GM19240 (cell line): ENCODE data around the gene TIGAR.

Source experiments
- DNase-seq: peaks from one replicate; pipeline ENCODE4 v3.0.0; 2011; ENCODE audit warnings: low spot score; ENCODE audit not compliant: insufficient read length

TIGAR gene

GRCh38 chr12:4320853-4321701 lies at the start of gene TIGAR:
Gene TIGAR (plus strand): TSS chr12:4321213. CDS start chr12:4321272, 59 bp downstream.
- peak; percentile 95 for DNase-seq

DNA sequence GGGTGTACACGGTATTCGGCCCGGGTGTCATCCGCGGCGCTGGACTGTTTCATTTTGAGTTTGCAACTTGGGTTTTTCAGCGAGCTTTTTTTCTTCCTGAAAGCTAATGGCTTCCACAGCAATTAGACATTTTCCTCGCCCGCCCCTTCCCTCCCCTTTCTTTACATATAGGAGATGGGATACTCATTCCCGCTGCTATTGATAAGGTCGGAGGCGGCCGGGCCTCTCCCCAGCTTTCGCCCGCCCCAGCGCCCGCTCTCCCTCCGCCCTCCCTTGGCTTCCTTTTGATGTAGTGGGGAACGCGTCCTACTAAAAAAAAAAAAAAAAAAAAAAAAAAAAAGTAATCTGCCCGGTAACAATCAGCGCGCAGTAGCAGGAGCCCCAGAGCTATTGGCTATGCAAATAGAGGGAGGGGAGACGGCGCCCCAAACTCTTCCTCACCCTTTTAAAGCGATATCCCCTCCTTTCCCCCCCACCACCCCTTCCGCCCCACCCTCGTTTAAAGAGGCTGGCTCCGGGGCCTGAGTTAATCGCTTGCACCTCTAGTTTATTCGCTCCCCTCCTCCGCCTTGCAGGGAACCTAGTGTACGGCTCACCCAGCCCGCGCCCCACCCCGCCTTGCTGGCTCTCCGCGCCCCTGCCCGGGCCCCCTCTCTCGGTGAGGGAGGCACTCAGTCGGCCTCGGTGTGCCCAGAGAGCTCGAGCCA lies 49.1 kb upstream of the TIGAR start:
- peak; percentile 50 for DNase-seq

DNA sequence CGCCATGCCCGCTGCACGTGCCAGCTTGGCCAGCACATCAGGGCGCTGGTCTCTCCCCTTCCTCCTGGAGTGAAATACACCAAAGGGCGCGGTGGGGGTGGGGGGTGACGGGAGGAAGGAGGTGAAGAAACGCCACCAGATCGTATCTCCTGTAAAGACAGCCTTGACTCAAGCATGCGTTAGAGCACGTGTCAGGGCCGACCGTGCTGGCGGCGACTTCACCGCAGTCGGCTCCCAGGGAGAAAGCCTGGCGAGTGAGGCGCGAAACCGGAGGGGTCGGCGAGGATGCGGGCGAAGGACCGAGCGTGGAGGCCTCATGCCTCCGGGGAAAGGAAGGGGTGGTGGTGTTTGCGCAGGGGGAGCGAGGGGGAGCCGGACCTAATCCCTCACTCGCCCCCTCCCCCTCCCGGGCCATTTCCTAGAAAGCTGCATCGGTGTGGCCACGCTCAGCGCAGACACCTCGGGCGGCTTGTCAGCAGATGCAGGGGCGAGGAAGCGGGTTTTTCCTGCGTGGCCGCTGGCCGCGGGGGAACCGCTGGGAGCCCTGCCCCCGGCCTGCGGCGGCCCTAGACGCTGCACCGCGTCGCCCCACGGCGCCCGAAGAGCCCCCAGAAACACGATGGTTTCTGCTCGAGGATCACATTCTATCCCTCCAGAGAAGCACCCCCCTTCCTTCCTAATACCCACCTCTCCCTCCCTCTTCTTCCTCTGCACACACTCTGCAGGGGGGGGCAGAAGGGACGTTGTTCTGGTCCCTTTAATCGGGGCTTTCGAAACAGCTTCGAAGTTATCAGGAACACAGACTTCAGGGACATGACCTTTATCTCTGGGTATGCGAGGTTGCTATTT lies 48.4 kb upstream of the TIGAR start:
- DNase-seq, result no peak

DNA sequence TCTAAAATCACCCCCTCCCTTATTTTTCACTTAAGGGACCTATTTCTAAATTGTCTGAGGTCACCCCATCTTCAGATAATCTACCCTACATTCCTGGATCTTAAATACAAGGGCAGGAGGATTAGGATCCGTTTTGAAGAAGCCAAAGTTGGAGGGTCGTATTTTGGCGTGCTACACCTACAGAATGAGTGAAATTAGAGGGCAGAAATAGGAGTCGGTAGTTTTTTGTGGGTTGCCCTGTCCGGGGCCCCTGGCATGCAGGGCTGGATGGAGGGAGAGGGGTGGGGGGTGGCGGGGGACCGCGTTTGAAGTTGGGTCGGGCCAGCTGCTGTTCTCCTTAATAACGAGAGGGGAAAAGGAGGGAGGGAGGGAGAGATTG lies 47.8 kb upstream of the TIGAR start:
- no peak for DNase-seq

DNA sequence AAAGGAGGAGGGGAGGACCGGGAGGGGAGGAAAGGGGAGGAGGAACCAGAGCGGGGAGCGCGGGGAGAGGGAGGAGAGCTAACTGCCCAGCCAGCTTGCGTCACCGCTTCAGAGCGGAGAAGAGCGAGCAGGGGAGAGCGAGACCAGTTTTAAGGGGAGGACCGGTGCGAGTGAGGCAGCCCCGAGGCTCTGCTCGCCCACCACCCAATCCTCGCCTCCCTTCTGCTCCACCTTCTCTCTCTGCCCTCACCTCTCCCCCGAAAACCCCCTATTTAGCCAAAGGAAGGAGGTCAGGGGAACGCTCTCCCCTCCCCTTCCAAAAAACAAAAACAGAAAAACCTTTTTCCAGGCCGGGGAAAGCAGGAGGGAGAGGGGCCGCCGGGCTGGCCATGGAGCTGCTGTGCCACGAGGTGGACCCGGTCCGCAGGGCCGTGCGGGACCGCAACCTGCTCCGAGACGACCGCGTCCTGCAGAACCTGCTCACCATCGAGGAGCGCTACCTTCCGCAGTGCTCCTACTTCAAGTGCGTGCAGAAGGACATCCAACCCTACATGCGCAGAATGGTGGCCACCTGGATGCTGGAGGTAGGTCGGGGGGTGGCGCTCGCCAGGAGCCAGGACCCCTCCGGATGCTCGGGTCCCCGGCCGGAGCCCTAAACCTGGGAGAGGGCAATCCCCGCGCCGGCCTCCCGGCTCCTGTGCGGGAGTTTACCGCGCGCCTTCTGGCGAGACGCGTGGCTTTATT lies 47.2 kb upstream of the TIGAR start, which contains the start of gene CCND2:
TSS of gene CCND2 (plus strand) at position 111 of the 744 bp plus-strand sequence. CDS start at position 390, 279 bp downstream.
- DNase-seq, result peak; percentile 34

- DNase-seq, result no peak
Measured at GRCh38 chr12:4274396-4275015, 46.5 kb upstream of the TIGAR start.

GRCh38 chr12:4275016-4275869 lies 45.8 kb upstream of the TIGAR start:
- no peak for DNase-seq

GRCh38 chr12:4275870-4276301 lies 45.1 kb upstream of the TIGAR start:
- no peak for DNase-seq

DNA sequence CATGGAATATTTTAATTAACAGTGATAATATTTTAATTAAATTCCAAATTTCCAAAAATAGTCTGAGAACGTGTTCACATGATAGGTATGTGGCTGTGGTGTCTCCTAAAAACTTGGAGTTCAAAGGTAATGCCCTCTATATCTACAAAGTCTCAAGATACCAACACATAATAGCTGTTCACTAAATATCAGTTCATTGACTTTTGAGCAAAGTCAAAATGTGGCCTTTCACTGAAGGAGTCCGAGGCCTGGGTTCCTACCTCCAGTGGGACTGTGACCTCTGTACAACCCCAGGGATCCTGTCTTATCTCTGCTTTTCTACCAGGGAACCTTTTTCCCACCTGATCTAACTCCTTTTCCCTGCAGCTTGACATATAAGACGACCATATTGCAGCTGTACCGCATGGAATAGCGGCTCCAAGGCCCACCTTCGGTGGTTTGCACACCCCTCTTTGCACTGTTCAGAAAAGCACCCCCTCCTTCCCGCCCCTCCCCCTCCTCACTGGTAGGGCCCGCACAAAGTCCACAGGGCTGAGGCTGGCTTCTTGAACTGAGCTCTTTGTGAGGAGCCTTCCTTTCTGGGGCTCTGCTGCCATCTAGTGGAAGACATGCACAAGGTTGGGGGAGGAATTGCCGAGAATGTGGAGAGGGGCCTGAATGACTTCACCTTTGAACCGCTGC lies 44.3 kb upstream of the TIGAR start:
- DNase-seq, result peak; percentile 75

DNA sequence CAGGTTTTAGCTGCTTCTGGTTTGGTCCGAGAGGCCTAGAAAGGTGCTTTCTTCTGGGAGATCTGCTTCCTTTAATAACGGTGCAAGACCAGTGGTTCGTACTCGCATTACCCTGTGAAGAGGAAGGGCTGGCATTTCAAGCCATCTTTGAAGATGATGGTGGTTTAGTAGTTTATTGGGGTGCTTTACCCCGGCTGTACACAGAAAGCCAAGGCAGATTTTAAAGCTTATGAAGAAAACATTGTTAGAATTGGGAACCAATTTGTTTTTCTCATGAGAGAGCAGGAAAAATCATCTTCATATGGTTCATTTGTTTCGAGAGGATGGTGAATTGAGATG lies 43.8 kb upstream of the TIGAR start:
- DNase-seq, result no peak

GRCh38 chr12:4277857-4278256 lies 43.2 kb upstream of the TIGAR start:
- DNase-seq, result no peak

GRCh38 chr12:4278329-4279197 lies 42.5 kb upstream of the TIGAR start:
- no peak for DNase-seq

DNA sequence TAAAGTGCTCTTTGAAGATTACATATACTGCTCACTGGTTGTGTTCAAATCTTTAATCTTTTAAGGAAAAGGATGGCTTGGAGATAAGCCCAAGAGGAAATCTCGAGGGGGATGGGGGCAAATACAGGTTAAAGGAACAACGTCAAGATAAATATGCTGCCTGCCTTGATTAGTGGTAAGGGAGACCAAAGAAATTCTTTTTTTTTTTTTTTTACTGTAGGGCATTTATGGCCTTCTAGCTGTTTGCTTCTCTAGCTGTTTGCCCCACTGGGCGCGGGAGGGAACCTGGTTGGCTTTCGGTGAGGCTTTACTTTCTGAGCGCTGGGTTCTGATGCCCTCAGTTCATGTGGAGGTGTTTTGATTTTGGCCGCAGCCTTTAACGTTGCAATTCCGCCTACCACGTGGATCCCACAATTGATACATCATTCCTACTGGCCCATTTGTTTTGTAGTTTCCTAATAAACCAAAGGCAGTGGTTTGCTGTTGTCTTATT lies 41.8 kb upstream of the TIGAR start:
- DNase-seq, result no peak

- no peak for DNase-seq
Measured at GRCh38 chr12:4280351-4281163, 40.5 kb upstream of the TIGAR start.

DNA sequence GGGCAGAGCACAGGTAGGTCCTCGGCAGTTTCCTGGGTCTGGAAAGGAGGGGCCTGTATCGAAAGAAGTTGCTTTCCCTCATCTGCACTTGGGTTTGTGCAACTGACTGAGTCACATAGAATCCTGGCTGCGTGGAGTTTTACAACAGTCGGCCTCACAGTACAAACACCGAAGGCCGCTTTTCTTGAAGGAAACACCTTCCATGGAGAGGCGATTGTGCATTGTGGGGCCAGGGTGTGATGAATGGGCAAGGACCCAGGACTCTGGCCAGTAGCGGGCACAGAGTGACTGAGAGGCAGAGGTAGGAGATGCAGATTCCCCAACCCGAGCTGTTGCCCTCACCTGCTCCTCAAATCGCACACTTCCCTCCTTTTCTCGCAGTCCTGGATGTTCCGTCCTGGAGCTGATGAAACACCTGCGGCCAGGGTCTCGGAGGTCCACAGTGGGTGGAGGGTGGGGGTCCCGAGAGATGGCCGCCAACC lies 39.8 kb upstream of the TIGAR start:
- DNase-seq, result no peak

DNA sequence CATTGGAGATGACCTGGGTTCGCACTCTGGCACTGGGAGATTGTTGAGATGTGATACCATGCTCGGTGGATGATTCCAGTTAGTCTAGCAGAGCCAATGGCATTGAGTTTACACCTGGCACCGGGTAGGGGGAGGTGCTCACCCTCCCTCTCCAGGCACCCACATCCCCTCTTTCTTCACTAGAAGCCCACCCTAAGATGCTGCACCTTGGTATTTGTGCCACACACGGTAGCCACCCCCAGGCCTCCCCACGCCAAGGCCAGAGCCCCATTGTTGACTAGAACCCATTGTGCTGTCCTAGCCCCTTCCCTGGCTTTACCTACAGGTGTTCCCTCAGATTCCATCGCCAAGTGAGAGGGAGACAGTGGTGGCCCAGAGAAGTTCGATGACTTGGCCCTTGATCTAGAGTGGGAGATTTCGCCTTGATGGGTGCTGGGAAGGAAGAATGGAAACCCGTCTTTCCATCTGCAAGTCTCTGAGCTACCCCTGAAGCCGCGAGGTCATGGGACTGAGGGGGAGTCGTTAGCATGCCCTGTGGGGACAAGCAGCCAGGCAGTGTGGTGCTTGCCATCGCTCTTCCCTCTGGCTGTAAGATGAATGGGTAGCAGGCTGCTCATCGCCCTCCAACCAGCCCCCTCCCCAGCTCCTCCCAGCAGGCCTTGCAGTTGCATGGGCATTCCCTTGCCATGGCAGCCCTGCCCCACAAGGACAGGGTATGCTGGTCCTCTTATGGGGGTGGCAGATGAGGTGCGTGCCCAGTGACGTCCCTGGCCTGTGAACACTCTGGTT lies 38.7 kb upstream of the TIGAR start:
- DNase-seq, result no peak
